ENCODE data around the gene SERGEF. TPM values are rescaled to one million over a fixed set of nuclear protein-coding genes. Genes with fewer than 3 reads are reported as not detected.
"Not testable (repeated sequence)": the region's sequence is repeated elsewhere in the genome, so short reads cannot be mapped to it uniquely, and the experiment has no call there.

The SERGEF gene
- total RNA-seq, 1 experiment from 2014 or later, result 31.7 TPM

- no peak for DNase-seq (ENCODE audit: low read depth)
These were observed 12.1 kb downstream of the SERGEF start for GRCh38 chr11:18000760-18001159.

GRCh38 chr11:18000128-18000527 lies 12.7 kb downstream of the SERGEF start:
- DNase-seq (ENCODE audit: low read depth), result not testable (repeated sequence)

- no peak for DNase-seq (ENCODE audit: low read depth)
These were observed 19.9 kb downstream of the SERGEF start for GRCh38 chr11:17992916-17993315.

GRCh38 chr11:17991783-17992433 lies 20.9 kb downstream of the SERGEF start:
- peak; percentile 31 for DNase-seq (ENCODE audit: low read depth)

GRCh38 chr11:17989306-17989705 lies 23.5 kb downstream of the SERGEF start:
- DNase-seq (ENCODE audit: low read depth), result no peak

- DNase-seq (ENCODE audit: low read depth), result no peak
These were observed 24.4 kb downstream of the SERGEF start for GRCh38 chr11:17988465-17988864.

- no peak for DNase-seq (ENCODE audit: low read depth)
These were observed 25.0 kb downstream of the SERGEF start for GRCh38 chr11:17987826-17988225.

GRCh38 chr11:17986711-17987220 lies 26.1 kb downstream of the SERGEF start:
- DNase-seq (ENCODE audit: low read depth), result no peak

- peak; percentile 70 for DNase-seq (ENCODE audit: low read depth)
These were observed 26.7 kb downstream of the SERGEF start for GRCh38 chr11:17986007-17986710.

- DNase-seq (ENCODE audit: low read depth), result peak; percentile 33
These were observed 27.3 kb downstream of the SERGEF start for GRCh38 chr11:17985517-17985916.

GRCh38 chr11:17983569-17983968 lies 29.3 kb downstream of the SERGEF start:
- DNase-seq (ENCODE audit: low read depth), result no peak

GRCh38 chr11:17979770-17980371 lies 33.0 kb downstream of the SERGEF start:
- peak; percentile 11 for DNase-seq (ENCODE audit: low read depth)

- DNase-seq (ENCODE audit: low read depth), result peak; percentile 39
These were observed 34.1 kb downstream of the SERGEF start for GRCh38 chr11:17978553-17979287.

- no peak for DNase-seq (ENCODE audit: low read depth)
These were observed 36.2 kb downstream of the SERGEF start for GRCh38 chr11:17976651-17977050.

GRCh38 chr11:17974246-17974645 lies 38.6 kb downstream of the SERGEF start:
- no peak for DNase-seq (ENCODE audit: low read depth)

GRCh38 chr11:17972987-17973386 lies 39.9 kb downstream of the SERGEF start:
- peak; percentile 67 for DNase-seq (ENCODE audit: low read depth)

GRCh38 chr11:17968206-17968605 lies 44.6 kb downstream of the SERGEF start:
- DNase-seq (ENCODE audit: low read depth), result no peak

GRCh38 chr11:17967661-17968060 lies 45.2 kb downstream of the SERGEF start:
- DNase-seq (ENCODE audit: low read depth), result no peak

GRCh38 chr11:17960091-17960490 lies 52.8 kb downstream of the SERGEF start:
- DNase-seq (ENCODE audit: low read depth), result no peak

GRCh38 chr11:17958446-17958845 lies 54.4 kb downstream of the SERGEF start:
- DNase-seq (ENCODE audit: low read depth), result no peak

GRCh38 chr11:17954395-17955252 lies 58.2 kb downstream of the SERGEF start:
- no peak for DNase-seq (ENCODE audit: low read depth)
